Spleen (tissue), 7 donors: ENCODE measurements around the gene ZNF532.

ENCODE experiments used
- CTCF ChIP-seq, 11 experiments: fragments of 200-600 bp in 7 of 11; fragments of 450-650 bp in 4 of 11; sonication (generic) in 4 of 11; IDR thresholded peaks in 8 of 11; conservative IDR thresholded peaks in 3 of 11; 1 replicate in 7 of 11; 2 replicates in 4 of 11; pipeline versions ENCODE4 v1.4.0 to v1.8.0; 2016 to 2021; ENCODE audit warnings: antibody characterized with exemption in 11 of 11, inconsistent platforms in 4 of 11, mild to moderate bottlenecking in 1 of 11
- POLR2A ChIP-seq, 3 donors: fragments of 450-650 bp; IDR thresholded peaks; one replicate each; pipeline ENCODE4 v1.5.1; 2017; ENCODE audit warnings: antibody characterized with exemption in 3 of 3, mild to moderate bottlenecking in 1 of 3
- POLR2AphosphoS5 ChIP-seq, 3 donors: sonication (generic); formaldehyde crosslinking; IDR thresholded peaks; one replicate each; pipeline ENCODE4 v1.5.1; 2017; ENCODE audit warnings: antibody characterized with exemption in 3 of 3
- donor health status: DM: no; HTN: no; CAD: no; lungs with moderate emphysema.
- donor health status: DM: no; HTN: no; CAD: no.
- donor health status: DM: no; HTN: no; CAD: no.

- TF ChIP-seq CTCF (IDR thresholded peaks at IDR 0.05 in 8 of 11, conservative IDR thresholded peaks at IDR 0.05 in 3 of 11), result no peak
- no peak for TF ChIP-seq POLR2A (IDR thresholded peaks at IDR 0.05)
- TF ChIP-seq POLR2AphosphoS5 (IDR thresholded peaks at IDR 0.05), result no peak
Measured at GRCh38 chr18:58978916-58979315, 114.2 kb downstream of the ZNF532 start.
